ELF-1 (cell line): ENCODE measurements around the gene GKAP1.
"Not testable (repeated sequence)": the region's sequence is repeated elsewhere in the genome, so short reads cannot be mapped to it uniquely, and the experiment has no call there.

Experiments used
- DNase-seq: peaks from one replicate; pipeline ENCODE4 v3.0.0-alpha.2; 2016; ENCODE audit warnings: low read depth, low spot score

The GKAP1 gene

DNA sequence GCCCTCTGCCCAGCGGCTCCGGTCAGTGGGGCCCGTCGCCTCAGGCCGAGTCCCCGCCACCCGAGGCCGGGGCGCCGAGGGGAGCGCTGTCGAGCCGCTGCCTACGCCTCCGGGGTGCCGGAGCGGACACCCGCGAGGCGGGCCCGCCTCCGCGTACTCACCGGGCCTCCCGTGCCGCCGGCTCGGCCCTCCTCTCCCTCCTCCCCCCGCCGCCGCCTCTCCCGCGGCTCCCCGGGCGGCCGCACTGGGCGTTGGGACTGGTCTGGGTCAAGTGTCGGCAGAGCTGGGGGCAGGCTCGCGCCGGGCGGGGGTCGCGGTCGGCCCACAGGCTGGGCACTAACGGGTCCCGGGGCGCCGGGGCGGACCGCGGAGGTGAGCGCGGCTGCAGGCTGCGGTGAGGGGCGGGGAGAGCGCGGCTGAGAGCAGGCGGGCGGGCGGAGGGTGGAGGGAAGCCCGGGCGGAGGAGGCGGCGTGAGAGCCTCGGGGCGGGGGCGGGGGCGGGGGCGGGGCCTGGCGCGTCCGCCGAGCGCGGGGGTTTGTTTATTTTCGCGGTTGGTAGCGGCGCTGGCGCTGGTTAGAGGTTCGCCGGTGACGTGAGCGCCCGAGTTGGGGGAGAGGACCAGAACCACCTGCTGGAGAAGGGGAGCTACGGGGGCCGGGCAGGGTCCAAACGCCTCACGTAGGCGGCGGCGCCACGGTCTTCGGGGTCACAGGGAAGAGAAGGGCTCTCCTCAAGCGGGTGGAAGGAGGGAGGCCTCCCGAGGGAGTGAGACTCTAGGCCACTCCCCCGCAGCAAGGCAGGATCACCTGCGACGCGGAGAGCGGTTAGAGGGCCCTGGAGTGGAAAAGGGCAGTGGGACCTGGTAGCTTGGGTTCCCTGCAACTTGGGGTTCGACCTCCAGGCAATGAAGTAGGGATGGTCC, at the start of gene GKAP1:
TSS of gene GKAP1 (minus strand) at position 414 of the 923 bp plus-strand sequence. CDS start 11,252 bp downstream, outside the sequence.
- peak; percentile 60 for DNase-seq

DNA sequence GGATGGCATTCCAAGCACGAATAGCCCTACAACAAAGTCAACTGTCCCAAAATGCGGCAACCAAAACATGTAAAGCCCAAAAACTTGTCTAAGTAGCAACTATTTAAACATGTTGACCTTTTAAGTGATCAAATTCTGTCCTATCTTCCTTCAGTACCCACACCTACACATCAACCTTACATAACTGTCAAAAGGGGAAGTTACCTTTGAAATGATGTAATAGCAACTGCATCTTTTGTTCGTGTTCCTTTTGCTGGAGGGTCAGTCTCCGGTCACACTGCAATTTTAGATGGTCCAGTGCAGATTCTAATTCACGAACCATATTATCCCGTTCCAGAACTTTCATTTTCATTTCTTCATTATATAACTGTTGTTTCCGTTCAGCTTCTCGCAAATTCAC, 32.3 kb upstream of the GKAP1 start:
- not testable (repeated sequence) for DNase-seq

DNA sequence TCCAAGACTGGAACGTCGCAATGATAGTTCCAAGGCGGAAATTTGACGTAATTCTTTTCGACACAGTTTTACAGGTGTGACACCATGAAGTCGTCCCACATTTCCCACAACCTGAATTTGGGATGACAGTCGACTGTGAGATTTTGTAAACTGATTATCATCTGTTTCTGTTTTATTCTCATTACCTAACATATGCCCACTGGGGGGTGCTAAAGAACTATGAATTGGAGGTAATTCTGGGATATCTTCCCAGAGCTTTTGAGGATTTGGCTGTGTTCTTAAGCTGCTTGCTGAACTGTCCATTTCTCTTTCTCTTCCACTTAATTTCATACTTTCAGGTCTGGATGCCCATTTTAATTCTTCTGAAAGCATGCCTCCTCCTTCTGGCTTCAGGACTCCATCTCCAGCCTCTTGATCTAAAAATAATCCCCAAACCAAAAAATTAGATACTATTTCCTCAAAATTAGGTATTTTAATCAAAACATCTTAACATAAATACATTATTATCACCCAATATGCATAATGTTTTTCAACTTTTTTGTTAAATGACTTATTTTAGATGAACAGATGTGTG, 19.6 kb upstream of the GKAP1 start:
- DNase-seq: not testable (repeated sequence)

GRCh38 chr9:83830426-83831071, 13.0 kb upstream of the GKAP1 start:
- DNase-seq: not testable (repeated sequence)

GRCh38 chr9:83824986-83825623, 7.5 kb upstream of the GKAP1 start:
- not testable (repeated sequence) for DNase-seq

GRCh38 chr9:83817011-83817355, 586 bp downstream of the GKAP1 start:
- peak; percentile 34 for DNase-seq

- DNase-seq: not testable (repeated sequence)
Measured at GRCh38 chr9:83815120-83815519, 2.4 kb downstream of the GKAP1 start.

GRCh38 chr9:83809213-83809612, 8.4 kb downstream of the GKAP1 start:
- DNase-seq: not testable (repeated sequence)

GRCh38 chr9:83804454-83804853, 13.1 kb downstream of the GKAP1 start:
- not testable (repeated sequence) for DNase-seq

DNA sequence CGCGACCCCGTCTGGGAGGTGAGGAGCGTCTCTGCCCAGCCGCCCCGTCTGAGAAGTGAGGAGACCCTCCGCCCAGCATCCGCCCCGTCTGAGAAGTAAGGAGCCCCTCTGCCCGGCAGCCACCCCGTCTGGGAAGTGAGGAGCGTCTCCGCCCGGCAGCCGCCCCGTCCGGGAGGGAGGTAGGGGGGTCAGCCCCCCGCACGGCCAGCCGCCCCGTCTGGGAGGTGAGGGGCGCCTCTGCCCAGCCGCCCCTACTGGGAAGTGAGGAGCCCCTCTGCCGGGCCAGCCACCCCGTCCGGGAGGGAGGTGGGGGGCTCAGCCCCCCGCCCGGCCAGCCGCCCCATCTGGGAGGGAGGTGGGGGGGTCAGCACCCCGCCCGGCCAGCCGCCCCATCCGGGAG, 13.6 kb downstream of the GKAP1 start:
- DNase-seq: not testable (repeated sequence)

DNA sequence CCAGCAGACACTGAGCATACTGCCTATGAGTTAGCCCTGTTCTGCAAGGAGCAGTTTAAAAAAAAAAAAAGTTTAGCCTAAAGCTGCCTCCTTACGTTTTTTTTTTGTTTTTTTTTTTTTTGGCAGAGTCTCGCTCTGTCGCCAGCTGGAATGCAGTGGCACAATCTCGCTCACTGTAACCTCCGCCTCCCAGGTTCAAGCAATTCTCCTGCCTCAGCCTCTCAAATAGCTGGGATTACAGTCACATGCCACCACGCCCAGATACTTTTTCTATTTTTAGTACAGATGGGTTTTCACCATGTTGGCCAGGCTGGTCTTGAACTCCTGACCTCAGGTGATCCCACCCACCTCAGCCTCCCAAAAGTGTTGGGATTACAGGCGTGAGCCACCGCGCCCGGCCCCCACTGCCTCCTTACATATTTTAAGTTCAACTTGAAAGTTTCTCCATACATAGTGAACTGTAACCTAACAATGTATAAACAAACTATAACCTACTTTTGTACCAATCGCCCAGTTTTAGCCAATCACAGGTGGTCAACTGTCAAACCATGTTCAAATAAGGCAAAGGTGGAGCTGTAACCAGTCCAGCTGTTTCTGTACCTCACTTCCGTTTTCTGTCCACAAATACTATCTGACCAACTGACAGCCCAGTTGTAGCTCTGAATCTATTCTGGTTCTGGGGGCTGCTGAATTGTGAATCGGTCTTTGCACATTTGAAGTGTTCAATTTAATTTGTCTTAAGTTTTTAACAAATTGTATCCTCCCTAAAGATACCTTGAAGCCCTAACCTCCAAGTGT, 17.1 kb downstream of the GKAP1 start:
- DNase-seq: no peak

- DNase-seq: no peak
Measured at GRCh38 chr9:83794051-83794450, 23.5 kb downstream of the GKAP1 start.

GRCh38 chr9:83792746-83793145, 24.8 kb downstream of the GKAP1 start:
- DNase-seq: no peak

- DNase-seq: no peak
Measured at GRCh38 chr9:83778164-83778563, 39.4 kb downstream of the GKAP1 start.

DNA sequence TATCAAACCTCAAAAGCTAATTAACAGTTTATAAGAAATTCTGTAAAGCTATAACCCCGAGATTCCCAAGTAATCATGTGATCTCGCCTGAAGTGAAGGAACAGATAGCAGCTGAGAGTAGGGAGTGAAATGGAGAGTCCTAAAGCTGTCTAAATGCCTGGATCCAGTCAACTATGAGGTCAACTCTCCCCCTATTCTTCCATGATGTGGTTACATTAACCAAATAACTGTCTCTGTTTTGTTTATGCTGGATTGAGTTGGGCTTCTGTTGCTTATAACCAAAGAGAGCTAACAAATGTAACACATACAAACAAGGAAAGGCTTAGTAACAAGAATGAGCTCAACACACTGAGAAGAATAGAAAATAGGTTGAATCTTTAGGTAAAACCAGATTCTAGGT, 41.6 kb downstream of the GKAP1 start:
- no peak for DNase-seq

DNA sequence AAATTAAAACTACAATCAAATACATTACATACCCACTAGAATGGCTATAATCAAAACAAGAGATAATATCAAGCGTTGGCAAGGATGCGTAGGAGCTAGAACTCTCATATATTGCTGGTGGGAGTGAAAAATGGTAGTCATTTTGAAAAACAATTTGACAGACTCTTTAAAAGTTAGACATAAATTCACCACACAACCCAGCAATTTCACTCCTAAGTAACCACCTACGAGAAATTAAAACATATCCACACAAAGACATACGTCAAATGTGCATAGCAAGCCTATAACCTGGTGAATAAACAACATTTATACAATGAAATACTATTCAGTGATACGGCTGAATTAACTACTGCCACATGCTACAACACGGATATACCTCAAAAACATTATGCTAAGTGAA, 44.7 kb downstream of the GKAP1 start:
- no peak for DNase-seq

DNA sequence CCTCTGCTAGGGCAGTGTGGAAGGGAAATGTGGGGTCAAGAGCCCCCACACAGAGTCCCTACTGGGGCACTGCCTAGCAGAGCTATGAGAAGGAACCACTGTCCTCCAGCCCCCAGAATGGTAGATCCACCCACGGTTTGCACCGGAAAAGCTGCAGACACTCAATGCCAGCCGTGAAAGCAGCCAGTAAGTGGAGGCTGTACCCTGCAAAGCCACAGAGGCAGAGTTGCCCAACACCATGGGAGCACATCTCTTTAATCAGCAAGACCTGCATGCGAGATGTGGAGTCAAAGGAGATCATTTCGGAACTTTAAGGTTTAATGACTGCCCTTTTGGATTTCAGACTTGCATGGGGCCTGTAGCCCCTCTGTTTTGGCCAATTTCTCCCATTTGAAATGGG, 52.2 kb downstream of the GKAP1 start:
- DNase-seq: no peak

DNA sequence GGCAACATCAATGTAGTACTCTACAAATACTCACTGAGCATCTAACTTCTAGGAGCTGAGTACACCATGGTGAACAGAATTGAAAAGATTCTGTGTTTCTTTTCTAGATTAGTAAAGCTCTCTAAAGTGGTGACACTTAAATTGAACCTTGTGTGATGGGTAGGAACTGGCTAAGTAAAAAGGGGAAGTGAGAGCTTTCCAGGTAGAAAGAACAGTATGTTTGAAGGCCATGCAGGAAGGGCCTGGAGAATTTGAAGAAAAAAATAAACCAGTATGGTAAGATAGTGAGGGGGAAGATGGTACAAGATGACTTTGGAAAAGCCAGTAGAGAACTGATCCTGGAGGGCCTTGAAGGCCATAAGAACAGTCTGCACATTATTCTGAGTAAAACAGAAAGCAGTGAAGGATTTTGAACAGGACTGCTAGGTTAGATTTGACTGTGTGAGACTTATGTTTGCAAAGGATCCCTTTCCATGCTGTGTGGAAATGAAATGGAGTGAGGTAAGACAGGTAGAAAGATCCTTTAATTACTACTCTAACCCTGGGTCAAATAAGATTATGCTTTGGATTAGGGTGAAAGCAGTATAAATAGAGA, 63.1 kb downstream of the GKAP1 start:
- no peak for DNase-seq

- no peak for DNase-seq
Measured at GRCh38 chr9:83749706-83750105, 67.9 kb downstream of the GKAP1 start.

DNA sequence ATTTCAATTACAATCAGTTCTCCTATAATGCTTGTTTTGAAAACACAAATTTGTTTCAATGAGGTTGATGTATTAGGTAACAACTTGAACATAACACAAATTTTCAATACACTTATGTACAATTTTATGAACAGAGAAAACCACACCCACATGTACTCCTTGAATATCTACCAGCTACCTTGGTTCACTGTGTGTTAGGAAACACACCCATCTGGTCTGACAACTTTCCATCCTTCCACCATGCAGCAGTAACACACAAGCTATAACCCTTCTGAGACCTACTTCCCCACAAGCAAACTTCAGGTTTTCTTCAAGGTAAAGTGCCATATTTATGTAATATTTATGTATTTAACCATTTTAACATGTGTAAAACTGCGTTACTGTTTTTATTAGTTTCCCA, 73.4 kb downstream of the GKAP1 start:
- DNase-seq: no peak

GRCh38 chr9:83733739-83734138, 83.8 kb downstream of the GKAP1 start:
- no peak for DNase-seq
